ENCODE measurements around the gene MRPS5. TPM values are rescaled to one million over a fixed set of nuclear protein-coding genes. Genes with fewer than 3 reads are reported as not detected.

MRPS5 gene
- 10 to 100 TPM; 75.2 to 79.3 TPM for total RNA-seq

DNA sequence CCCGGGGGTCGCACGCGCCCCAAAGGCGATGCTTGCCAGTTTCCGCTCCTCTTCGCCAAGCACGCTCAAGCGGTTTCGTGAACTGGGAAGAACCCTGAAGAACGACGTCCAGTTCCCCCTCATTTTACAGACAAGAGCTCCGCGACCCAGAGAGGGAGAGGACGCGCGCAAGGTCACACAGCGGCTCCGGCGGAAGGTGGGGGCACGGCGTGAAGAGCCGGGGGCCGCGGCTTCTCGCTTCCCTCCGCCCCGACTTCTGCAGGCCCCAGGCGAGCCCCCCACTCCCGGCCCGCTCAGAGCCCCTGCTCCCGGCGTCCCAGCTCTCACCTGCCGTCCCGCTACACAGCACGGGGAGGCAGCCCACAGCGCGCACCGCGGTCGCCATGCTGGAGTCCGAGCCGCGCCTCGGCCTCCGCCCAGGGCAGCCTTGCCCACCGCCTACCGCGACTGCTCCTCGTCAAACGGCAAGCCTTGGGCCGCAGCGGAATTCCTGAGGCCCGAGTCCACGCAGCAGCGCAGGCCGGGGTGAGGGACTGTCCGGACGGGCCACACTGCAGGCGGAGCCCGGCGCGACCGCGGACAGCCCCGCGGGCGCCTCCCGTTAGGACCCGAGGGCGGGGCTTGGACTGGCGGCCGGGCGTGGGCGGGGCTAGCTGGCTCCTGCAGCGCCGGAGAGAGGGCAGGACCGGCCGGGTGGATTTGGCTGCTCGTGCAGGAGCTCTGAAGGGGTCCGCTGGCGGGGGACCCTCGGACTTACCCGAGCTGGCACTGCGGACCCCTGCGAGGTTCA is at the start of gene MRPS5:
Gene MRPS5 (minus strand): TSS at position 402 of the 790 bp plus-strand sequence. CDS start 17 bp downstream, at position 385.
- Mint-ChIP-seq H3K4me3 (peak within 1 kb of the TSS; percentile 94), H3K27me3 (no peaks in the 10 kb centered on the region), H3K4me1 (peaks cover 41% of the 10 kb centered on the region), H3K36me3 (peaks cover 12% of the 10 kb centered on the region), H3K9me3 (peaks cover 5% of the 10 kb centered on the region), H3K27ac (peak within 1 kb of the TSS; percentile 93)
- peak; percentile 88 for ATAC-seq (ENCODE audit: low read depth)
- peak; percentile 94 for DNase-seq
- POLR2A ChIA-PET, result interaction anchor here (0.5 to 3.9 kb wide), 11 partner anchors 9 to 100 kb away, joined by 3 to 16 read pairs (median 6); partner anchors contain the start of genes MAL, ZNF2 and ZNF514

GRCh38 chr2:95166065-95166763 is 44.6 kb upstream of the MRPS5 start:
- Mint-ChIP-seq H3K4me3 (peak overlapping the region; percentile 99), H3K4me1 (peaks cover 18% of the 10 kb centered on the region), H3K36me3 (peaks cover 12% of the 10 kb centered on the region), H3K27me3 (no peaks in the 10 kb centered on the region), H3K9me3 (peaks cover 3% of the 10 kb centered on the region), H3K27ac (peak overlapping the region; percentile 90)
- POLR2A ChIA-PET, result interaction anchor here (0.6 to 1.8 kb wide), 4 partner anchors 9 to 140 kb away, joined by 3 to 4 read pairs (median 4); partner anchors contain the start of genes MAL and MRPS5
- ATAC-seq (ENCODE audit: low read depth), result no peak
- no peak for DNase-seq

- ATAC-seq (ENCODE audit: low read depth), result peak; percentile 98
- Mint-ChIP-seq H3K27me3 (no peaks in the 10 kb centered on the region), H3K4me3 (peak within 1 kb of the TSS; percentile 99), H3K27ac (peak within 1 kb of the TSS; percentile 90), H3K4me1 (peaks cover 18% of the 10 kb centered on the region), H3K9me3 (peaks cover 3% of the 10 kb centered on the region), H3K36me3 (peaks cover 12% of the 10 kb centered on the region)
- POLR2A ChIA-PET, result interaction anchor here (0.6 to 1.8 kb wide), 7 partner anchors 9 to 238 kb away, joined by 3 to 8 read pairs (median 4); partner anchors contain the start of genes MAL and MRPS5
- DNase-seq, result peak; percentile 94
Measured at GRCh38 chr2:95165371-95166064, 43.9 kb upstream of the MRPS5 start, which contains the start of gene ZNF2. ZNF2 (plus strand) TSS chr2:95165809; CDS start chr2:95176227, 10,418 bp downstream.

GRCh38 chr2:95165030-95165370 is 43.4 kb upstream of the MRPS5 start:
- H3K4me1 Mint-ChIP-seq, result peaks cover 20% of the 10 kb centered on the region
- POLR2A ChIA-PET, result interaction anchor here (0.8 to 1.8 kb wide), 6 partner anchors 9 to 239 kb away, joined by 3 to 8 read pairs (median 5); partner anchors contain the start of gene MRPS5
- H3K36me3 Mint-ChIP-seq, result peaks cover 12% of the 10 kb centered on the region
- no peaks in the 10 kb centered on the region for H3K27me3 Mint-ChIP-seq
- peaks cover 3% of the 10 kb centered on the region for H3K9me3 Mint-ChIP-seq
- DNase-seq, result no peak
- peak; percentile 2 for ATAC-seq (ENCODE audit: low read depth)
- peak overlapping the region; percentile 90 for H3K27ac Mint-ChIP-seq
- H3K4me3 Mint-ChIP-seq, result peak overlapping the region; percentile 99

GRCh38 chr2:95159690-95160449 is 38.3 kb upstream of the MRPS5 start, which contains the start of gene ZNF514:
ZNF514 (minus strand) TSS chr2:95159848; CDS start chr2:95153253, 6,595 bp downstream.
- Mint-ChIP-seq H3K9me3 (peaks cover 7% of the 10 kb centered on the region), H3K27ac (peak within 1 kb of the TSS; percentile 89), H3K4me3 (peak within 1 kb of the TSS; percentile 88), H3K4me1 (peaks cover 12% of the 10 kb centered on the region), H3K27me3 (no peaks in the 10 kb centered on the region), H3K36me3 (peaks cover 29% of the 10 kb centered on the region)
- DNase-seq, result peak; percentile 84
- POLR2A ChIA-PET, result interaction anchor here (1.1 to 2.1 kb wide), 3 partner anchors 38 to 137 kb away, joined by 3 to 16 read pairs (median 4); partner anchors contain the start of gene MRPS5
- peak; percentile 93 for ATAC-seq (ENCODE audit: low read depth)

DNA sequence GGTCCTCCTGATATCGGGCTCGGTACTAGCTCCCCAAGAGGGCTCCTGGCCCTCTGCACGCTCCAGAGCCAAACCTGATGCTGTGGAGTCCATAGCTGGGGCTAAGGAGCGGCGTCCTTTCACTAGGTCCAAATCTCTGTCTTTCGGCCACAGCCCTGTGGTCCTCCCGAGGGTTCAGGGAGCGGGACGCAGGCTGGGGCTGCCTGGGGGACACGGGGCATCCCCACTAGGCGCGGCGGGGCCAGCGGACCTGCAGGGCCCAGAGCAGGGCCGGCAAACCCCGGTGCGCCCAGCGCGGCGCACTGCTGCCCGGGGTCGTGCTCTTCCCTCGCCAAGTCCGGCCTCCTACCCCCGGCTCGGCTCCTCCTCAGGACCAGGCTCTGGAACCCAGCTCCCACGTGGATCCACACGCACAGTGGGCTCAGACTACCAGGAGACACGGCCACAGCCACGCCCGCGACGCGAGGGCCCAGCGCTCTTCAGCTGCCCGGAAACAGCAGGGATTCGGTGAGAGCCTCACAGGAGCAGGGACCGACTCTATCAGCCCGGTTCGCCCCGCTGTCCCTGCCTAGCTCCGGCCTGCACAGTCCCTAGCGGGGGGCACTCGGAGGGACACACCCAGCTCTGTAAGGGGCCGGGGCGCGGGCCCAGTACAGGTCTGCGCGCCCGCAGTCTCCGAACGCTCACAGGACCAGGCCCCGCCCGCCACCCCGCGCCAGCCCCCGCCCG is 37.4 kb upstream of the MRPS5 start:
- no peaks in the 10 kb centered on the region for H3K27me3 Mint-ChIP-seq
- DNase-seq (peak; percentile 66), ATAC-seq (ENCODE audit: low read depth) (peak; percentile 69)
- peak overlapping the region; percentile 74 for H3K27ac Mint-ChIP-seq
- H3K36me3 Mint-ChIP-seq, result peaks cover 33% of the 10 kb centered on the region
- peak overlapping the region; percentile 87 for H3K4me3 Mint-ChIP-seq
- peaks cover 10% of the 10 kb centered on the region for H3K9me3 Mint-ChIP-seq
- peaks cover 7% of the 10 kb centered on the region for H3K4me1 Mint-ChIP-seq
- POLR2A ChIA-PET, result interaction anchor here (0.7 to 2.1 kb wide), 4 partner anchors 38 to 136 kb away, joined by 3 to 16 read pairs (median 4); partner anchors contain the start of gene MRPS5

DNA sequence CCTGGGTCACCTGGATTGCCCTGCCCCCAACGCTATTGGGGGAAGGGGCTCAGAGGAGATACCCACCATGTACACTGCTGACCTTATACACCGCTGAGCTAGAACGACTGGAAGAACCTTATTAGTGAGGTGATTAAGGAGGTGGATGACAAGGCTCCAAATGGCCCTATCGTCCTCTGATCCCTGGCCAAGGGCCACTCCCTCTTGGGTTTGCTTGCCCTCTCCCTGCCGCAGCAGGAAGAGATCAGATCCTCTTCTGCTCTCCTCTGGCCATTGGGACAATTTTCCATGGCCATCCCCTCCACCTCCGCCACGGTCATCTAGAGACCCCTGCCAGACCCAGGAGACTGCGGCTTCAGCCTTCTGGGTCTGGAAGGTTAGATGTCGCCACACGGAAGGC is 36.8 kb upstream of the MRPS5 start:
- Mint-ChIP-seq H3K4me1 (peaks cover 5% of the 10 kb centered on the region), H3K36me3 (peaks cover 39% of the 10 kb centered on the region), H3K27me3 (no peaks in the 10 kb centered on the region), H3K27ac (no peak overlapping the region), H3K9me3 (peaks cover 14% of the 10 kb centered on the region), H3K4me3 (peak overlapping the region; percentile 87)
- ATAC-seq (ENCODE audit: low read depth), result no peak
- no peak for DNase-seq
- POLR2A ChIA-PET, result interaction anchor here (2.1 kb wide), 1 partner anchor 37 kb away, joined by 16 read pairs; the partner anchor contains the start of gene MRPS5

- peaks cover 59% of the 10 kb centered on the region for H3K9me3 Mint-ChIP-seq
- ATAC-seq (ENCODE audit: low read depth), result no peak
- H3K4me1 Mint-ChIP-seq, result no peaks in the 10 kb centered on the region
- POLR2A ChIA-PET, result no interaction called here
- H3K4me3 Mint-ChIP-seq, result no peak overlapping the region
- peaks cover 73% of the 10 kb centered on the region for H3K36me3 Mint-ChIP-seq
- H3K27ac Mint-ChIP-seq, result no peak overlapping the region
- H3K27me3 Mint-ChIP-seq, result no peaks in the 10 kb centered on the region
- no peak for DNase-seq
Measured at GRCh38 chr2:95149397-95149984, 27.9 kb upstream of the MRPS5 start.

DNA sequence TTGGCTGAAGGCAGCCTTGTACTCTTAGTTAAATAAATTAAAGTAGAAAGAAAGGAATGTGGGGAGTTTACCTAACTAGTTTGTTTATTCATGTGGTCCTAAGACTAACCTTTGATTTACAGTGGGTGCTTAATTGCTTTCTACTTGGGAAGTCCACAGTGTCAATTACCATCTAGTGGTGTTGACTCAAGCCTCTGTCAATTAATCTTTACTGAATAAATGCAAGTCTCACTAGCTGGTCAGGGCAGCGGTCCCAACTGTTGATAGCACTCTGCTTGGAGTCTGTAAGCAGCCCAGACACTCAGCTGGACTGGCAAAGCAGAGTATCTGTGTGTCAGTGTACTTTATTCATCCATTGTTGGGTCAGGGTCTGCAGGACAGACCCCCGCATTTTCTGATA is 22.2 kb upstream of the MRPS5 start:
- POLR2A ChIA-PET, result no interaction called here
- Mint-ChIP-seq H3K4me3 (no peak overlapping the region), H3K9me3 (peaks cover 43% of the 10 kb centered on the region), H3K27me3 (no peaks in the 10 kb centered on the region), H3K36me3 (peaks cover 30% of the 10 kb centered on the region), H3K4me1 (no peaks in the 10 kb centered on the region), H3K27ac (no peak overlapping the region)
- DNase-seq, result no peak
- no peak for ATAC-seq (ENCODE audit: low read depth)

GRCh38 chr2:95138702-95139101 is 17.1 kb upstream of the MRPS5 start:
- Mint-ChIP-seq H3K27me3 (no peaks in the 10 kb centered on the region), H3K4me1 (no peaks in the 10 kb centered on the region), H3K36me3 (peaks cover 8% of the 10 kb centered on the region), H3K9me3 (peaks cover 18% of the 10 kb centered on the region), H3K27ac (no peak overlapping the region), H3K4me3 (no peak overlapping the region)
- DNase-seq, result no peak
- POLR2A ChIA-PET, result no interaction called here
- ATAC-seq (ENCODE audit: low read depth), result no peak

GRCh38 chr2:95122197-95122551 is 566 bp upstream of the MRPS5 start:
- Mint-ChIP-seq H3K27me3 (no peaks in the 10 kb centered on the region), H3K27ac (peak overlapping the region; percentile 93), H3K4me3 (peak overlapping the region; percentile 94), H3K36me3 (peaks cover 11% of the 10 kb centered on the region), H3K9me3 (peaks cover 5% of the 10 kb centered on the region), H3K4me1 (peaks cover 40% of the 10 kb centered on the region)
- DNase-seq, result no peak
- ATAC-seq (ENCODE audit: low read depth), result no peak
- POLR2A ChIA-PET, result interaction anchor here (0.6 to 3.9 kb wide), 8 partner anchors 10 to 100 kb away, joined by 3 to 16 read pairs (median 6); partner anchors contain the start of genes MAL and ZNF514

All from activated naive CD8-positive, alpha-beta T cell treated with anti-CD3 and anti-CD28 coated beads, Interleukin-2, amount 10 ng/mL, durations not matched to agents 7 days and 5 days (primary cell).